Breast epithelium (tissue), 4 donors: ENCODE measurements around the gene FAM114A1. TPM values are rescaled to one million over a fixed set of nuclear protein-coding genes. Genes with fewer than 3 reads are reported as not detected.

Source experiments
- DNase-seq, 2 donors: peaks; one replicate each; pipeline ENCODE4 v3.0.0-alpha.2; 2019; ENCODE audit warnings: low spot score in 2 of 2
- H3K27ac ChIP-seq, 2 donors: fragments of 200-600 bp; sonication (generic) in 1 of 2; one replicate each; pipeline ENCODE4 v1.5.1; 2016 to 2019; ENCODE audit warnings: mild to moderate bottlenecking in 1 of 2
- H3K27me3 ChIP-seq, 2 donors: fragments of 200-600 bp; sonication (generic) in 1 of 2; one replicate each; pipeline versions ENCODE4 v1.5.1 to v1.6.0; 2017 to 2019; ENCODE audit warnings: control low read depth in 1 of 2, mild to moderate bottlenecking in 1 of 2
- H3K36me3 ChIP-seq: fragments of 200-600 bp; one replicate; pipeline ENCODE4 v1.5.1; 2019
- H3K4me1 ChIP-seq, 2 donors: fragments of 200-600 bp; sonication (generic); one replicate each; pipeline ENCODE4 v1.5.1; 2016 to 2019; ENCODE audit warnings: control low read depth in 1 of 2
- H3K4me3 ChIP-seq, 3 donors: fragments of 200-600 bp; sonication (generic); 1 replicate in 2 of 3; 2 replicates in 1 of 3; pipeline ENCODE4 v1.5.1; 2016 to 2019; ENCODE audit warnings: mild to moderate bottlenecking in 3 of 3, moderate library complexity in 2 of 3
- H3K9me3 ChIP-seq, 2 donors: fragments of 200-600 bp; sonication (generic) in 1 of 2; one replicate each; pipeline ENCODE4 v1.5.1; 2016 to 2019; ENCODE audit warnings: control low read depth in 1 of 2
- POLR2A ChIP-seq: fragments of 450-650 bp; IDR thresholded peaks from one replicate; pipeline ENCODE4 v1.6.1; 2016; ENCODE audit warnings: antibody characterized with exemption, mild to moderate bottlenecking, moderate library complexity
- POLR2AphosphoS5 ChIP-seq, 3 donors: sonication (generic); formaldehyde crosslinking; IDR thresholded peaks; one replicate each; pipeline ENCODE4 v1.6.1; 2017; ENCODE audit warnings: antibody characterized with exemption in 3 of 3
- intact Hi-C: fragments of 100-400 bp; cut with DNase I; formaldehyde crosslinking; loops from one replicate; pipeline ENCODE4 v1.15.1; 2023; ENCODE audit warnings: low total_unique reads
- total RNA-seq, 3 donors: library from RNA; depleted of rRNA; stranded (reverse); fragments of >200 nt; gene quantifications; one replicate each; pipeline ENCODE4 v1.1.0, GENCODE V29; 2016
- TF ChIP-seq, protein P1 (sequence below), 3 donors: fragments of 450-650 bp; IDR thresholded peaks; one replicate each; pipeline ENCODE4 v1.5.1; 2016 to 2017; ENCODE audit warnings: antibody characterized with exemption in 3 of 3, mild to moderate bottlenecking in 3 of 3, moderate library complexity in 3 of 3

Gene FAM114A1
- total RNA-seq, 3 donors from 2014 or later, result 74.6 to 109 (median 85.9) TPM

DNA sequence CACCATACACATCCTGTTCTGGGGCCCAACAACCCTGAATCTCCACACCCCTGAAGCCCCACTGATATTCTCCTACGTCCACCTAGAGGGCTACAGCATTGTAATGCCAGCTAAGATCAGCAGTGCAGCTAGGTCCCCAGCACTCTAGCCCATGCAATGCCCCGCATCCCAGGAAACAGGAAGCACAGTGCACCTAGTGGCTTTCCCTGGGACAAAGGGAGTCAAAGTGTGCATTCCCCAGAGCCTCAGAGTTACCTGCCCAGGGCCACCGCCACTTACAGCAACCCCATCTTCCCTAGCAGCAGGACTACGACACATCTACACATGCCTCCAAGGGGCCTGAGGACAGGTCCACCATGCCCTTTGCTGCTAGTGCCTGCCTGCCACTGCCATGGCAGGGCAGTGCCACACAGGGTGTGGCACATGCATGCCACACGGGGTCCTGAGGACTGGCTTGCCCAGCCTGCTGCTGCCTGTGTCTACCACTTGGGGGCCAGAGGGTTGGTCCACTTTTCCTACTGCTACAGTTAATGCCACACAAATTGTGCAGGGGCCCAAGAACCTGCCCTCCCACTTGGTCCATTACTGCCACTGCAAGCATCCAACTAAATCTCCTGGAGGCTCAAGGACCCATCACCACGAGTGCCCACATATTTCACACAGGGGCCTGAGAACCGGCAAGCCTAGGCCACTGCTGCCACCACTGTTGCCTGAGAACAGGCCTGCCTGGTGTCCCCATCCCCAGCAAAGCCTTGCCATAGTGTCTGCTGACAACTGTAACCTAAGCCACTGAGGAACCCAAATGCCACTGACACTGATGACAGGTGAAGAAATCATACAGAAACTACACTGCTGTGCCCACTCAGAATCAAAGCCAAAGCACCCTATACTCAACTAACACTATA is 34.7 kb upstream of the FAM114A1 start:
- no peak overlapping the region for H3K27ac ChIP-seq
- no peak for DNase-seq
- no peak for TF ChIP-seq POLR2A
- TF ChIP-seq, protein P1, sequence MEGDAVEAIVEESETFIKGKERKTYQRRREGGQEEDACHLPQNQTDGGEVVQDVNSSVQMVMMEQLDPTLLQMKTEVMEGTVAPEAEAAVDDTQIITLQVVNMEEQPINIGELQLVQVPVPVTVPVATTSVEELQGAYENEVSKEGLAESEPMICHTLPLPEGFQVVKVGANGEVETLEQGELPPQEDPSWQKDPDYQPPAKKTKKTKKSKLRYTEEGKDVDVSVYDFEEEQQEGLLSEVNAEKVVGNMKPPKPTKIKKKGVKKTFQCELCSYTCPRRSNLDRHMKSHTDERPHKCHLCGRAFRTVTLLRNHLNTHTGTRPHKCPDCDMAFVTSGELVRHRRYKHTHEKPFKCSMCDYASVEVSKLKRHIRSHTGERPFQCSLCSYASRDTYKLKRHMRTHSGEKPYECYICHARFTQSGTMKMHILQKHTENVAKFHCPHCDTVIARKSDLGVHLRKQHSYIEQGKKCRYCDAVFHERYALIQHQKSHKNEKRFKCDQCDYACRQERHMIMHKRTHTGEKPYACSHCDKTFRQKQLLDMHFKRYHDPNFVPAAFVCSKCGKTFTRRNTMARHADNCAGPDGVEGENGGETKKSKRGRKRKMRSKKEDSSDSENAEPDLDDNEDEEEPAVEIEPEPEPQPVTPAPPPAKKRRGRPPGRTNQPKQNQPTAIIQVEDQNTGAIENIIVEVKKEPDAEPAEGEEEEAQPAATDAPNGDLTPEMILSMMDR (IDR thresholded peaks at IDR 0.05), result no peak
- TF ChIP-seq POLR2AphosphoS5 (IDR thresholded peaks at IDR 0.05), result no peak
- no peaks in the 10 kb centered on the region for H3K36me3 ChIP-seq
- no peaks in the 10 kb centered on the region for H3K4me1 ChIP-seq
- peaks cover 0 to 10% of the 10 kb centered on the region in 2 donors for H3K9me3 ChIP-seq
- H3K4me3 ChIP-seq, result no peak overlapping the region
- intact Hi-C loops, result no loop called here
- no peaks in the 10 kb centered on the region for H3K27me3 ChIP-seq

DNA sequence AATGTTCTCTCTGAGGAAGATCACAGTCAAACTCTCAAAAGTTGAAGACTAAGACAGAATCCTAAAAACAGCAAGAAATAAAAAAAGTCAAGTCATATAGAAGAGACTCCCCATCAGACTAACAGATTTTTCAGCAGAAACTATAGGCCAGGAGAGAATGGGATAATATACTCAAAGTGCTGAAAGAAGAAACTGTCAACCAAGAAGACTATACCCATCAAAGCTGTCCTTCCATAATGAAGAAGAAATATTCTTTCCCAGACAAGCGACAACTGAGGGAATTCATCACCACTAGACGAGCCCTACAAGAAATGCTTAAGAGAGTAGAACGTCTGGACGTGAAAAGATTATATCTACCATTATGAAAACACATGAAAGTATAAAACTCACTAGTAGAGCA is 33.0 kb upstream of the FAM114A1 start:
- Histone ChIP-seq H3K27me3 (no peaks in the 10 kb centered on the region), H3K36me3 (no peaks in the 10 kb centered on the region), H3K27ac (no peak overlapping the region), H3K9me3 (peaks cover 0 to 10% of the 10 kb centered on the region in 2 donors), H3K4me1 (no peaks in the 10 kb centered on the region), H3K4me3 (no peak overlapping the region)
- TF ChIP-seq POLR2AphosphoS5 (IDR thresholded peaks at IDR 0.05) (no peak), POLR2A (no peak)
- TF ChIP-seq, protein P1 (IDR thresholded peaks at IDR 0.05), result no peak
- intact Hi-C loops, result no loop called here
- no peak for DNase-seq

DNA sequence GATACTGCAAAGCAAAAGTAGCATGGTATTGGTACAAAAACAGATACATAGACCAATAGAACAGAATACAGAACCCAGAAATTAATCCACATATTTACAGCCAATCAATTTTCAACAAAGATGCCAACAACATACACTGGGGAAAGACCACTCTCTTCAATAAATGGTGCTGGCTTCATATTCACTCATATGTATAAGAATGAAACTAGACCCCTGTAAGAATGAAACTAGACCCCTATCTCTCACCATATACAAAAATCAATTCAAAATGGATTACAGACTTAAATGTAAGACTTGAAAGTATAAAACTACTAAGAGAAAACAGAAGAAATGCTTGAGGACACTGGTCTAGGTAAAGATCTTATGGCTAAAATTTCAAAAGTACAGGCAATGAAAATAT is 30.3 kb upstream of the FAM114A1 start:
- Histone ChIP-seq H3K4me3 (no peak overlapping the region), H3K36me3 (no peaks in the 10 kb centered on the region), H3K27me3 (no peaks in the 10 kb centered on the region), H3K27ac (no peak overlapping the region), H3K4me1 (no peaks in the 10 kb centered on the region), H3K9me3 (peaks cover 0 to 10% of the 10 kb centered on the region in 2 donors)
- DNase-seq, result no peak
- TF ChIP-seq, protein P1 (IDR thresholded peaks at IDR 0.05), result no peak
- TF ChIP-seq POLR2A (no peak), POLR2AphosphoS5 (IDR thresholded peaks at IDR 0.05) (no peak)
- intact Hi-C loops, result no loop called here

DNA sequence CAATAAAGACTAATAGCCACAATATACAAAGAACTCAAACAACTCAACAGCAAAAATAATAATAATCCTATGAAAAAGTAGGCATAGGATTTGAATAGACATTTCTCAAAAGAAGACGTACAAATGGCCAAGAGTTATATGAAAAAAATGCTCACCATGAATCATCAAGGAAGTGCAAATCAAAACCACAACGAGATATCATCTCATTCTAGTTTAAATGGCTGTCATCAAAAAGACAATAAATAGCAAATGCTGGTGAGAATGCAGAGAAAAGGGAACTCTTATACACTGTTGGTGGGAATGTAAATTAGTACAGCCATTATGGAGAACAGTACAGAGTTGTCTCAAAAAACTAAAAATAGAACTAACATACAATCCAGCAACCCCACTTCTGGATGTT is 29.8 kb upstream of the FAM114A1 start:
- no peak for DNase-seq
- H3K36me3 ChIP-seq, result no peaks in the 10 kb centered on the region
- H3K27me3 ChIP-seq, result no peaks in the 10 kb centered on the region
- intact Hi-C loops, result no loop called here
- no peaks in the 10 kb centered on the region for H3K4me1 ChIP-seq
- H3K9me3 ChIP-seq, result peaks cover 0 to 10% of the 10 kb centered on the region in 2 donors
- TF ChIP-seq, protein P1 (IDR thresholded peaks at IDR 0.05), result no peak
- TF ChIP-seq POLR2AphosphoS5 (IDR thresholded peaks at IDR 0.05), result no peak
- TF ChIP-seq POLR2A, result no peak
- no peak overlapping the region for H3K4me3 ChIP-seq
- H3K27ac ChIP-seq, result no peak overlapping the region

DNA sequence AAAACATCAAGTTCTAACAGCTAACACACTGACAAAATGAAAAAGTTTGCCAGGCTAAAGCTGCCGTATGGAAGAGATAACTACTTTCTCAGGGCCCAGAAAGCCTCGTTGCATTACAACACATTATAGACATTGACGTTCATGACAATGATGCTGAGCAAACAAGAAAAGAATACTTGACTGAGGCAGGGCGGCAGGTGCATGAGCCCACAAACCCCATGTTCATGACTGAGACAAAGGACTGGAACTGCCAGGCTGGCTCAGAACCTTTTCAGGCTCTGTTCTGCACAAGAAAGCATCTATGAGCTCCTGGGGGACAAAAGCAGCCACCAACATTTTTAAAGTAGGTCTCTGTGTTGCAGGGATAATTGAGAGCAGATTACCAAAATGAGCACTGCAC is 24.6 kb upstream of the FAM114A1 start:
- H3K4me3 ChIP-seq, result no peak overlapping the region
- H3K4me1 ChIP-seq, result no peaks in the 10 kb centered on the region
- no peak overlapping the region for H3K27ac ChIP-seq
- no peaks in the 10 kb centered on the region for H3K9me3 ChIP-seq
- no peaks in the 10 kb centered on the region for H3K36me3 ChIP-seq
- H3K27me3 ChIP-seq, result no peaks in the 10 kb centered on the region
- TF ChIP-seq, protein P1 (IDR thresholded peaks at IDR 0.05), result no peak
- TF ChIP-seq POLR2AphosphoS5 (IDR thresholded peaks at IDR 0.05) (no peak), POLR2A (no peak)
- no peak for DNase-seq
- intact Hi-C loops, result no loop called here
